Measurements from ENCODE around the gene SRL. TPM values are rescaled to one million over a fixed set of nuclear protein-coding genes. Genes with fewer than 3 reads are reported as not detected.
A peak's percentile ranks its signal among the peaks of the same experiment; 100 is the strongest.

The SRL gene
- total and polyA plus RNA-seq, 2 of the 13 experiments (the other 11 are each of a cell fraction or from before 2014, with no cell fraction given), result 0.05 TPM; not detected in 1

DNA sequence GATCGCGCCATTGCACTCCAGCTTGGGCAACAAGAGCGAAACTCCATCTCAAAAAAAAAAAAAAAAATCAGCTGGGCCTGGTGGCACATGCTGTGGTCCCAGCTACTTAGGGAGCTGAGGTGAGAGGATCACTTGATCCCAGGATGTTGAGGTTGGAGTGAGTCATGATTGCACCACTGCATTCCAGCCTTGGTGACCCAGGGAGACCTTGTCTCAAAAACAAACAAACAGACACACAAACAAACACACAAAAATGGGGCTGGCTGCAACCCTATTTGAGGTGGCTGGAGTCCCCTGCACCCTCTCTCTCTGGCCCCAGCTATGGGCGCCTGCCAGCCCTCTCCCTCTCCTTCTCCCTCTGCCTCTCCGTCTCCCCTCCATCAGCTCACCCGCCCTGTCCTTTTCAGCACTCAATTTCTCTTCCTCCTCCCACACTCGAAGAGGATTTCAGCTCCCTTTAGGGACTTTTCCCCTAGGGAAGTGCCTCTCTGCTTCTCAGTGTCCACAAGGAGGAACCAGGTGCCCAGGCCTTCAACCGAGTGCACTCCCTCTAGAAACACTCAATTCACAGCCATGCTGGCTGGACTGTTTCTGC lies 48.5 kb upstream of the SRL start (continued):
- TF ChIP-seq, protein P1, sequence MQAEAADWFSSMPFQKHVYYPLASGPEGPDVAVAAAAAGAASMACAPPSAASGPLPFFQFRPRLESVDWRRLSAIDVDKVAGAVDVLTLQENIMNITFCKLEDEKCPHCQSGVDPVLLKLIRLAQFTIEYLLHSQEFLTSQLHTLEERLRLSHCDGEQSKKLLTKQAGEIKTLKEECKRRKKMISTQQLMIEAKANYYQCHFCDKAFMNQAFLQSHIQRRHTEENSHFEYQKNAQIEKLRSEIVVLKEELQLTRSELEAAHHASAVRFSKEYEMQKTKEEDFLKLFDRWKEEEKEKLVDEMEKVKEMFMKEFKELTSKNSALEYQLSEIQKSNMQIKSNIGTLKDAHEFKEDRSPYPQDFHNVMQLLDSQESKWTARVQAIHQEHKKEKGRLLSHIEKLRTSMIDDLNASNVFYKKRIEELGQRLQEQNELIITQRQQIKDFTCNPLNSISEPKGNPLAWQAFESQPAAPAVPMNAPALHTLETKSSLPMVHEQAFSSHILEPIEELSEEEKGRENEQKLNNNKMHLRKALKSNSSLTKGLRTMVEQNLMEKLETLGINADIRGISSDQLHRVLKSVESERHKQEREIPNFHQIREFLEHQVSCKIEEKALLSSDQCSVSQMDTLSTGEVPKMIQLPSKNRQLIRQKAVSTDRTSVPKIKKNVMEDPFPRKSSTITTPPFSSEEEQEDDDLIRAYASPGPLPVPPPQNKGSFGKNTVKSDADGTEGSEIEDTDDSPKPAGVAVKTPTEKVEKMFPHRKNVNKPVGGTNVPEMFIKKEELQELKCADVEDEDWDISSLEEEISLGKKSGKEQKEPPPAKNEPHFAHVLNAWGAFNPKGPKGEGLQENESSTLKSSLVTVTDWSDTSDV (CRISPR knock-in tag; IDR thresholded peaks at IDR 0.05), result no peak
- TF ChIP-seq, protein P2, sequence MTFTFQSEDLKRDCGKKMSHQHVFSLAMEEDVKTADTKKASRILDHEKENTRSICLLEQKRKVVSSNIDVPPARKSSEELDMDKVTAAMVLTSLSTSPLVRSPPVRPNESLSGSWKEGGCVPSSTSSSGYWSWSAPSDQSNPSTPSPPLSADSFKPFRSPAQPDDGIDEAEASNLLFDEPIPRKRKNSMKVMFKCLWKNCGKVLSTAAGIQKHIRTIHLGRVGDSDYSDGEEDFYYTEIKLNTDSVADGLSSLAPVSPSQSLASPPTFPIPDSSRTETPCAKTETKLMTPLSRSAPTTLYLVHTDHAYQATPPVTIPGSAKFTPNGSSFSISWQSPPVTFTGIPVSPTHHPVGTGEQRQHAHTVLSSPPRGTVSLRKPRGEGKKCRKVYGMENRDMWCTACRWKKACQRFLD (CRISPR knock-in tag; IDR thresholded peaks at IDR 0.05; ENCODE audit: borderline replicate concordance), result no peak
- TF ChIP-seq ZNF34 (CRISPR knock-in tag; IDR thresholded peaks at IDR 0.05; ENCODE audit: borderline replicate concordance) (no peak), ZMAT3 (CRISPR knock-in tag; conservative IDR thresholded peaks at IDR 0.05) (no peak), ZNF629 (CRISPR knock-in tag; conservative IDR thresholded peaks at IDR 0.05) (no peak), MXI1 (IDR thresholded peaks at IDR 0.05; ENCODE audit: borderline replicate concordance, low read depth, low read length) (peak; percentile 49; the same call in 1 of the 3 replicates), MTA1 (CRISPR knock-in tag; IDR thresholded peaks at IDR 0.05; ENCODE audit: borderline replicate concordance) (no peak), ZNF343 (CRISPR knock-in tag; IDR thresholded peaks at IDR 0.05) (no peak), ZFP1 (CRISPR knock-in tag; IDR thresholded peaks at IDR 0.05) (no peak), RCOR2 (CRISPR knock-in tag; IDR thresholded peaks at IDR 0.05) (no peak), PITX1 (CRISPR knock-in tag; IDR thresholded peaks at IDR 0.05) (0 out of 2 replicates have a peak, but pooled peaks have one; percentile 27), NPAS2 (CRISPR knock-in tag; IDR thresholded peaks at IDR 0.05; ENCODE audit: borderline replicate concordance) (no peak), MLLT10 (CRISPR knock-in tag; IDR thresholded peaks at IDR 0.05) (no peak), ZNF264 (CRISPR knock-in tag; IDR thresholded peaks at IDR 0.05) (no peak), ZSCAN12 (CRISPR knock-in tag; IDR thresholded peaks at IDR 0.05) (no peak)
- TF ChIP-seq, protein P3, sequence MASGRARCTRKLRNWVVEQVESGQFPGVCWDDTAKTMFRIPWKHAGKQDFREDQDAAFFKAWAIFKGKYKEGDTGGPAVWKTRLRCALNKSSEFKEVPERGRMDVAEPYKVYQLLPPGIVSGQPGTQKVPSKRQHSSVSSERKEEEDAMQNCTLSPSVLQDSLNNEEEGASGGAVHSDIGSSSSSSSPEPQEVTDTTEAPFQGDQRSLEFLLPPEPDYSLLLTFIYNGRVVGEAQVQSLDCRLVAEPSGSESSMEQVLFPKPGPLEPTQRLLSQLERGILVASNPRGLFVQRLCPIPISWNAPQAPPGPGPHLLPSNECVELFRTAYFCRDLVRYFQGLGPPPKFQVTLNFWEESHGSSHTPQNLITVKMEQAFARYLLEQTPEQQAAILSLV (CRISPR knock-in tag; IDR thresholded peaks at IDR 0.05; ENCODE audit: borderline replicate concordance), result no peak
- TF ChIP-seq, protein P4, sequence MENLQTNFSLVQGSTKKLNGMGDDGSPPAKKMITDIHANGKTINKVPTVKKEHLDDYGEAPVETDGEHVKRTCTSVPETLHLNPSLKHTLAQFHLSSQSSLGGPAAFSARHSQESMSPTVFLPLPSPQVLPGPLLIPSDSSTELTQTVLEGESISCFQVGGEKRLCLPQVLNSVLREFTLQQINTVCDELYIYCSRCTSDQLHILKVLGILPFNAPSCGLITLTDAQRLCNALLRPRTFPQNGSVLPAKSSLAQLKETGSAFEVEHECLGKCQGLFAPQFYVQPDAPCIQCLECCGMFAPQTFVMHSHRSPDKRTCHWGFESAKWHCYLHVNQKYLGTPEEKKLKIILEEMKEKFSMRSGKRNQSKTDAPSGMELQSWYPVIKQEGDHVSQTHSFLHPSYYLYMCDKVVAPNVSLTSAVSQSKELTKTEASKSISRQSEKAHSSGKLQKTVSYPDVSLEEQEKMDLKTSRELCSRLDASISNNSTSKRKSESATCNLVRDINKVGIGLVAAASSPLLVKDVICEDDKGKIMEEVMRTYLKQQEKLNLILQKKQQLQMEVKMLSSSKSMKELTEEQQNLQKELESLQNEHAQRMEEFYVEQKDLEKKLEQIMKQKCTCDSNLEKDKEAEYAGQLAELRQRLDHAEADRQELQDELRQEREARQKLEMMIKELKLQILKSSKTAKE (CRISPR knock-in tag; IDR thresholded peaks at IDR 0.05; ENCODE audit: borderline replicate concordance), result no peak; the same call in 1 of the 2 replicates
- TF ChIP-seq, protein P5, sequence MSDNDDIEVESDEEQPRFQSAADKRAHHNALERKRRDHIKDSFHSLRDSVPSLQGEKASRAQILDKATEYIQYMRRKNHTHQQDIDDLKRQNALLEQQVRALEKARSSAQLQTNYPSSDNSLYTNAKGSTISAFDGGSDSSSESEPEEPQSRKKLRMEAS (IDR thresholded peaks at IDR 0.05), result peak; percentile 26; the same call in 1 of the 2 replicates
- TF ChIP-seq, protein P6, sequence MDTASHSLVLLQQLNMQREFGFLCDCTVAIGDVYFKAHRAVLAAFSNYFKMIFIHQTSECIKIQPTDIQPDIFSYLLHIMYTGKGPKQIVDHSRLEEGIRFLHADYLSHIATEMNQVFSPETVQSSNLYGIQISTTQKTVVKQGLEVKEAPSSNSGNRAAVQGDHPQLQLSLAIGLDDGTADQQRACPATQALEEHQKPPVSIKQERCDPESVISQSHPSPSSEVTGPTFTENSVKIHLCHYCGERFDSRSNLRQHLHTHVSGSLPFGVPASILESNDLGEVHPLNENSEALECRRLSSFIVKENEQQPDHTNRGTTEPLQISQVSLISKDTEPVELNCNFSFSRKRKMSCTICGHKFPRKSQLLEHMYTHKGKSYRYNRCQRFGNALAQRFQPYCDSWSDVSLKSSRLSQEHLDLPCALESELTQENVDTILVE (CRISPR knock-in tag; IDR thresholded peaks at IDR 0.05), result no peak
- TF ChIP-seq, protein P7, sequence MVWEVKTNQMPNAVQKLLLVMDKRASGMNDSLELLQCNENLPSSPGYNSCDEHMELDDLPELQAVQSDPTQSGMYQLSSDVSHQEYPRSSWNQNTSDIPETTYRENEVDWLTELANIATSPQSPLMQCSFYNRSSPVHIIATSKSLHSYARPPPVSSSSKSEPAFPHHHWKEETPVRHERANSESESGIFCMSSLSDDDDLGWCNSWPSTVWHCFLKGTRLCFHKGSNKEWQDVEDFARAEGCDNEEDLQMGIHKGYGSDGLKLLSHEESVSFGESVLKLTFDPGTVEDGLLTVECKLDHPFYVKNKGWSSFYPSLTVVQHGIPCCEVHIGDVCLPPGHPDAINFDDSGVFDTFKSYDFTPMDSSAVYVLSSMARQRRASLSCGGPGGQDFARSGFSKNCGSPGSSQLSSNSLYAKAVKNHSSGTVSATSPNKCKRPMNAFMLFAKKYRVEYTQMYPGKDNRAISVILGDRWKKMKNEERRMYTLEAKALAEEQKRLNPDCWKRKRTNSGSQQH (CRISPR knock-in tag; IDR thresholded peaks at IDR 0.05; ENCODE audit: low read depth), result 0 out of 2 replicates have a peak, but pooled peaks have one; percentile 58

Measured in HepG2 (cell line).